GM03348 (cell line): ENCODE data around the gene DZIP1.

Experiments
- DNase-seq: peaks from one replicate; pipeline ENCODE4 v3.0.0; 2012; ENCODE audit warnings: low spot score

The DZIP1 gene

DNA sequence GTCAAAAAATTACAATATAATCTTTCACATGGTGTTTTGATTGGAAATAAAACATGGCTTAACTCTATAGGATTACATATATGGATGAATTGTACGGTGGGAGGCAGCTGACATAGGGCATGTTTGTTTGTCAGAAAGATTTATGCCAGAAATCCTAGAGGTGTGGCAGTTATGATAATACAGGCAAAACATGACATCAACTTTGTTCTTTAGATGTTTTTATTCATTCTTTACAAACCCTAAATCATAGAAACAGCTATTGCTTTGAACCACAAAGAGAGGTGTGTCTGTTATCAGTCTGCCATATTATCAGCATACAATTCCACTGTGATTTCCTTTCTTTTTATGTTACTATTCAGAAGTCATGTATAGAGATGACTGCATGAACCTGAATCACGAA, 100.2 kb downstream of the DZIP1 start:
- DNase-seq, result no peak

DNA sequence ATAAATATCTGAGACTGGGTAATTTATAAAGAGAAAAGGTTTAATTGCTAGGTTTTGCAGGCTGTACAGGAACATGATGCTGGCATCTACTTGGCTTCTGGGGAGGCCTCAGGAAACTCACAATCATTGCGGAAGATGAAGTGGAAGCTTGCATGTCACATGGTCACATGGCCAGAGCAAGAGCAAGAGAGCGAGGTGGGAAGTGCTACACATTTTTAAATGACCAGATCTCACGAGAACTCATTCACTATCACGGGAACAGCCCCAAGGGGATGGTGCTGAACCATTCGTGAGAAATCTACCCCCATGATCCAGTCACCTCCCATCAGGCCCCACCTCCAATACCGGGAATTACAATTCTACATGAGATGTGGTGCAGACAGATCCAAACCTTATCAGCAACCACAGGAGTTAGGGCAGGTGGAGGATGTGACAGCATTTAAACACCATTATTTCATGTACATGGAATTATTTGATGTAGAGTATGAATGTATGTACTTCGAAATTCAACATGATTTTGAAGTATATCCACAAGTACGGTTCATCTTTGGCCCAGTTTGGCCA, 102.5 kb downstream of the DZIP1 start:
- no peak for DNase-seq

DNA sequence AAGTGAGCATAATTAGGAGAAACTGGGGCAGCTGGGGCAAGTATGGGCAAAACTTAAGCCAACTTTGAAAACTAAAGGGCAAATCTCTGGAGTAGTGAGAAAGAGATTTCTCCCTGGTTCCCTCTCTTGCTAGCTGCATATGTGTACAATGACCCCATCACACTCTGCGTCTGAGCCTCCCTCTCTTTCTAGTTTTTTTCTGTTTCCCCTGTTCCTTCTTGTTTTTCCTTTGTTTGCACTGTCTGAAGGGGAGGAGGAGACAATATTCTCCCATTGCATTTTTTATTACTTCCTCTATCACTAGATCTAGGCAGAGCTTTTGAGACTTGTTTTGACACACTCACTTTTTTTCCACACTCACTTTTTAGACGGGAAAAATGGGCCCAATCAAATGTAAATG, 103.2 kb downstream of the DZIP1 start:
- no peak for DNase-seq

DNA sequence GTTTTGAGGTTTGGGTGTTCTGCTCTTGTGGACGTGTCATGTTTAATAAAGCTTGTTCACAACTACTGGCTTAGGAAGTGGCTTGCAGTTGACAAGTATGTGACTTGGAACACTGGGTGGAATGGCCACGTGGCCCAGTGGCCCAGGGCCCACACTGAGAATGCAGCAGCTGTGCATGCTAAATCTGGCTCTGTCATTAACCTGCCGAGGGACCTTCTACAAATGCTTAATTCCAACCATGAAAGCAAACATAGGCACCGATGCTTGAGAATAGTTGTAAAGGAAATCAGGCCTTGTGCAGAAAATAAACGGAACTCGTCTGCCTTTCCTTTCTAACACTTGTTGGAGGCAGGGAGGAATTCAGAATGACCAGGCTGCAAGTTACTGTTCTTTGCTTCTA, 103.6 kb downstream of the DZIP1 start:
- DNase-seq, result no peak

DNA sequence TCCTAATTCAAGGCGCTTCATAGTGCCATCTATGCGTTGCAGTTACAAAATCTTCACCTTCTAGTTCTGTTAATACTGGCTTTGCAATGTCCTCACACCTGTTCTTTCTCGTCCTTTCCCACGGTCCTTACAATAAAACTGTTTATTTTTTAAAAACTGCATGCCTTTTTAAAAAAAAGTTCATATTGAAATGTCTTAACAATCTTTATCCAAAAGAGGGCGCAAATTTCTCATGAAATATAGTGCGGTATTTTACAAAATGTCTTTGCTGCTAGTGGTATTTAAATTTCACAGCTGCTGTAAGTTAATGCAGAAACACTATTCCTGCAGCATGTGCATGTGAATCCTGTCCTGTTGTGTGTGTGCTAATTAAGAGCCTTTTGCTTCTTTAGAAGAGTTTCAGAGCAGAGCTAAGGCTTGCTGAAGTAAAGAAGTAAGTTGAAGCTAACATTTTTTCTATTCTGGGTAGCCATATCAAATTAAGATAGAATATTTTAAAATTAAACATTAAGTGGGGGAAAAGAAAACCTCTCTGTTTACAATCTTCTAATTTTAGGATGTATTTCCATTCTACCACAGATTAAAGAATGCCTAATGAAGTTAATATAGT, 107.8 kb downstream of the DZIP1 start:
- peak; percentile 35 for DNase-seq

DNA sequence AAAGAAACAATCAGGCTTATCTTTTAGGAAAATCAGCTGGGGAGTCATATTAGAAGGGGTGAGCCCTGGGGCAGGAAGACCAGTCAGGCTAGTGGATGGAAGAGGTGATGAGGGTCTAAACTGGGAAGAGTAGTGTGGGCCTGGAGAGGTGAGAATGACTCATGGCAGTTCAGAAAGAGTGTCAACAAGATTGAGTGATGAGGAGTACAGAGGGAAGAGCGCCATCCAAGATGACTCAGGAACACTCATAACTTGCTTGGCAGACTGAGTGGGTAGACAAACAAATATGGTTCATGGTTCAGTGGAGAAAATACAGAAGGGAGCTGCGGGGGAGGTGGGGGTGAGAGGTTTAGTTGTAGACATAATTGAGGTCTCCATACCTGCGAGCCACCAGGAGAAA, 109.3 kb downstream of the DZIP1 start:
- peak; percentile 38 for DNase-seq

DNA sequence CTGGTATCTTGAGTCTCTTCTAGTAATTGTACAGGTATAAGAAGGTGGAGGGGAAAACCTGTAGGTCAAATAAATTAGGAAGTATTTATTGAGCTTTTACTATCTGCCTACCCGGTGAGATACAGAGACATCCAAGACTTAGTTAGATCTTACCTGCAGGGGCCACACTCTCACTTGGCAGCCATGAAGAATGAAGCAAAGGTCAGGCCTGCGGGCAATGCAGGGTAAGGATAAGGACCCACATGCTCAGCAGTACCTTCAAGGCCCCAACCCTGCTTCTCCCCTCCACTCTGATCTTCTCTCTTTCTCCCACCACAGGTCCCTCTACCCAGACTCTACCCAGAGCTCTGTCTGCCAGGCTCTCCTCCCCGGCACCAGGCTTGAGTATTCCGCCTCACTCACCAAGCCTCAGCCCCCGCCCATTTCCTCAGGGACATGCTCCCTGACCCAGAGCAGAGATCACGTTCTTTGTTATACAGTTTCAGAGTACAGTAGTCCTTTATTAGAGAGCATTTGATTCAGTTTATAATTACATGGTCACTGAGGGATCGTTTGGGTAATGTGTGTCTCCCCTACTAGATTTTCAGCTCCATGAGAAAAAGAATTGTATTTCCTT, 110.9 kb downstream of the DZIP1 start:
- DNase-seq, result no peak

DNA sequence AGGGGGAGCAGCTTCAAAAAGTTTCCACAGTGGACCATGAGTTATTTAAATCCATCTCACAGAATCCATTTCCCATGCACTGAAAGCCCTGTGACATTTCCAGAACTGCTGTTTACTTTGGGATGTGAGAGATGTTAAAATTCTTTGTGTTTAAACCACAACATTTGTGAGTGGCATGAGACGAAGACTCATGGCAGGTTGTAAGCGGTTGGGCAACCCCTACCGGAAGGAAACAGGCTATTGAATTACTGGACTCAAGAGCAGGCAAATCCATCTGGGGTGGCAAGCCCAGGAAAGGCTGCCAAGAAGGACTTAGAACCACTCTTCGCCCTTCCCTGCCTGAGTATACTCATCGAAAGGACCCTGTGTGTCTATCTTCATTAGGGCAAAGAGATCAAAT, 114.3 kb downstream of the DZIP1 start:
- DNase-seq, result peak; percentile 23
